Hypothalamus (tissue), 51 donors: ENCODE measurements around the gene HEATR5A.
"Not testable (repeated sequence)": the region's sequence is repeated elsewhere in the genome, so short reads cannot be mapped to it uniquely, and the experiment has no call there.

Experiments used
- DNase-seq, 51 donors: peaks; one replicate each; lab custom pipeline; 2025; lab: John Stamatoyannopoulos, UW

Gene HEATR5A

GRCh38 chr14:31261859-31262731 lies 158.3 kb downstream of the HEATR5A start:
- DNase-seq, result no peak

- no peak for DNase-seq
Observed at GRCh38 chr14:31261523-31261858, 158.9 kb downstream of the HEATR5A start.

GRCh38 chr14:31259040-31259435 lies 161.3 kb downstream of the HEATR5A start:
- not testable (repeated sequence) for DNase-seq

- DNase-seq, result no peak
Observed at GRCh38 chr14:31258427-31259039, 161.8 kb downstream of the HEATR5A start.

- DNase-seq, result not testable (repeated sequence)
Observed at GRCh38 chr14:31257554-31258426, 162.6 kb downstream of the HEATR5A start.

GRCh38 chr14:31257244-31257553 lies 163.2 kb downstream of the HEATR5A start:
- no peak for DNase-seq

GRCh38 chr14:31256534-31257243 lies 163.7 kb downstream of the HEATR5A start:
- no peak for DNase-seq

- DNase-seq, result not testable (repeated sequence)
Observed at GRCh38 chr14:31255918-31256317, 164.4 kb downstream of the HEATR5A start.

- no peak for DNase-seq
Observed at GRCh38 chr14:31255286-31255685, 165.1 kb downstream of the HEATR5A start.

- no peak for DNase-seq
Observed at GRCh38 chr14:31253746-31254471, 166.4 kb downstream of the HEATR5A start.

- no peak for DNase-seq
Observed at GRCh38 chr14:31252865-31253264, 167.5 kb downstream of the HEATR5A start.

- DNase-seq, result no peak
Observed at GRCh38 chr14:31251028-31251958, 169.1 kb downstream of the HEATR5A start.

- no peak for DNase-seq
Observed at GRCh38 chr14:31244626-31245025, 175.7 kb downstream of the HEATR5A start.

- no peak for DNase-seq
Observed at GRCh38 chr14:31243860-31244259, 176.5 kb downstream of the HEATR5A start.

GRCh38 chr14:31242161-31242940 lies 178.0 kb downstream of the HEATR5A start:
- DNase-seq, result not testable (repeated sequence)
